ENCODE data around the gene SYNDIG1.

The SYNDIG1 gene

DNA sequence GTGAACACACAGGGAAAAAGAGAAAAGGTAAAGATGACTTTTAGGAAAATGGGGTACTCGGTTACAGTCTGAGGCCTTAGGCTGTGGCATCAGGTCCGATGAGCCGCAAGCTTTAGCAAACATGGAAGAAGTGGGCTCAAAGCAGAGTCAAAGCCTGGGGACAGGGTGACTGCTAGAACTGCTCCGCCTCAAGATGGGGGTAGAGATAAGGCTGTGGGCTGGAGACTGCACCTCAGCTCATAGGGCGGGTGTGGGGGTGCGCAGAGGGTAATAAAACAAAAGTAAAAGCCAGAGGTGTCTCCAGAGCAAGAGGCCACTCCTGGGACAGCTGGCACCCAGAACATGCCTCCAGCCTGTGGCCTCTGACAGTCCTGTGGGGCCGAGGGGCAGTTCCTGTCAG lies 21.3 kb upstream of the SYNDIG1 start:
- no peak for DNase-seq

- DNase-seq = no peak
Measured at GRCh38 chr20:24449026-24449720, 20.3 kb upstream of the SYNDIG1 start.

GRCh38 chr20:24450177-24450576 lies 19.3 kb upstream of the SYNDIG1 start:
- DNase-seq = no peak

DNA sequence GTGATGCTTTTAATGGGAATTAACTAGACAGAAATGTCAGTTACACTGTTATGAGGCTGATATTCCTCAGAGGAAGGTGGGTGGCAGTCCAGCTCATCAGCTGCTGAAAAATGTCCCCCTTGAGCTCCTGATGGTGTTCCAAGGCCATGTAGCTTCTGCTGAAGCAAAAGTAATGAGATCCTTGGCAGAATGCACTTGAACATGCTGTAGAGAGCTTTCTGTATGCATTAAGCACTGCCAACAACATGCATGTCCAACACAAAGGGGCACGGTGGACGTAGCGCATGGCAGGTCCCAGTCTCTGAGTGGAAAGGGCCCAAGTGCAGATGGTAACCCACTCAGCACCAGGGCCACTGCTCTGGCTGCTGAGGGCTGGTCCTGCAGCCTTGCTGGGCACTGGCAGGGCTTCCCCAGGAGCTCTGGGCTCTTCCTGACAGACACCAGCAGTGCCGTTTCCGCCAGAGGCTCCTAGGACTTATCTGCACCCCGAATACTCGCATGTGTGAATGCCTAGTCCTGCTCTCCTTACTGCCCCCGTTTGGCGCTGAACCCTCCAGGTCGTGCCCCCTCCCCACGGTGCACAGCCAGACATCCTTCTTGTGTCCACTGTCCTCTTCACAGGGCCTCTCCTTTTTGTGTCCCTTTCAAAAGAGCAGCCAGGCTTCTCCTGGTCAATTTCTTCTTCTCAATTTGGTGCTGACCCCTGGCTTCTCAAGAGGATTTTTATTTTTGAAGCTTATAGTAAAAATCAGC lies 18.6 kb upstream of the SYNDIG1 start:
- no peak for DNase-seq

GRCh38 chr20:24451428-24451827 lies 18.0 kb upstream of the SYNDIG1 start:
- DNase-seq = no peak

DNA sequence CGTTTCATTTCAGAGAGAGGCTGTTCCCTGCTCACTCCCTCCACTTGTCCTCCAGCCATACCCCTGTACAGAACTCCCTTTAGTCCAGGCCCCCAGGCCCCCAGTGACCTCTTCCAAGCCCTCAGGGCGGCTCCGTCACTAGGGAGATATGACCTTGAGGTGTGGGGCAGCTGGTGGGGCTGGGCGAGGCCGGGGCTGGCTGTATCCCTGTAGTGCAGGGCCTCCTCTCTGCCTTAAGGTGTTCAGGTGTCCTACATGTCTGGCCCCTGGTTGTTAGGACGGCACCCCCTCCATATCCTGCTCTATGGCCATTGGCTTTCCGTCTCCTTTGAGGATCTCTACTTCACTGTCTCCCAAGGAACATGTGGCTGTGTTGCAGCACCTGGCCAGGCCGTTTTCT lies 17.4 kb upstream of the SYNDIG1 start:
- DNase-seq = no peak

DNA sequence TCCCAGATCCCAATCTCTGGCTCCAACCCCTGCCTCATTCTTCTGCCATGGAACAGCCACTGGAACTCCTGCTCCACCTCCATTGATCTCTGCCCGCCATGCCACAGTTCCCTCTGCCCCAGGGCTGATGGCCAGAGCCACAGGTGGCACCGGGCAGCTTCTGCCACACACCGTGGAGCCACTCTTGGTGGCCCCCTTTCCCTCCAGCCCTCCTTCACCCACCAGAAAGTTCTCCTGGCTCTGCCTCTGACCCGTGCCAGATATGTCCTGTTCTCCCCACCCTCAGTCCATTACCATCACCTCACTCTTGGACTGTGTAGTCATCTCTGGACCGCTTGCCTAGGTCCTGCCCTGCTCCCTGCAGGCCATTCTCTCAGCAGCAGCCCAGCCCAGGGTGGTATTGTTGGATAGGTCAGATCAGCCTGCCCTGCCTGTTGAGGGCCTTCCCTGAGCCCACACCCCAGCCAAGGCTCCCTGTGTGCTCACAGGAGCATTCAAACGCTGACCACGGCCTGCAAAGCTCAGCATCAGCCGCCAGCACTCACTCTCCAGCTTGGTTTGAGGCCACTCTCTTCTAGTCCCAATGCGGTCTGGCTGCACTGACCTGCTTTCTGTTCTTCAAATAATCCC lies 16.8 kb upstream of the SYNDIG1 start:
- DNase-seq = no peak

GRCh38 chr20:24453869-24454268 lies 15.6 kb upstream of the SYNDIG1 start:
- DNase-seq = no peak

DNA sequence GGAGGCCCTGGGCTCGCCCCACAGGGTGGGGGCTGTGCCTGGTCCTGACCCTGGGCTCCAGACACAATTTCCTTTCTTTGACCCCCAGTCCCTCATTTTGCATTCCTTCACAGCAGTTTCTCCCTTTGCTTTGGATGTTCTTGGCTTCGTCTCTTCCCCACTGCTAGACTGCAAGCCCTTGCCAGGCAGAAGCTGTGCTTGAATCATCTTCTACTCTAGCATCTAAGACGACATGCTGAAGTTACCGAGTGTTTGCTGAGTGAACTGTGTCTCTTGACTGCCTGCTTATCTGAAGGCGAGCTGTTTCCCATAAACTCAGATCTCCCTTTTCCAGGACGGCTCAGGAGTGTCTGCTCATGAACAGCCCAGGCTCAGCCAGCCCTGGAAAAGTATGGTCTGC lies 14.3 kb upstream of the SYNDIG1 start:
- DNase-seq = no peak

GRCh38 chr20:24456398-24456781 lies 13.0 kb upstream of the SYNDIG1 start:
- no peak for DNase-seq

- peak; percentile 64 for DNase-seq
Measured at GRCh38 chr20:24458436-24458835, 11.0 kb upstream of the SYNDIG1 start.

DNA sequence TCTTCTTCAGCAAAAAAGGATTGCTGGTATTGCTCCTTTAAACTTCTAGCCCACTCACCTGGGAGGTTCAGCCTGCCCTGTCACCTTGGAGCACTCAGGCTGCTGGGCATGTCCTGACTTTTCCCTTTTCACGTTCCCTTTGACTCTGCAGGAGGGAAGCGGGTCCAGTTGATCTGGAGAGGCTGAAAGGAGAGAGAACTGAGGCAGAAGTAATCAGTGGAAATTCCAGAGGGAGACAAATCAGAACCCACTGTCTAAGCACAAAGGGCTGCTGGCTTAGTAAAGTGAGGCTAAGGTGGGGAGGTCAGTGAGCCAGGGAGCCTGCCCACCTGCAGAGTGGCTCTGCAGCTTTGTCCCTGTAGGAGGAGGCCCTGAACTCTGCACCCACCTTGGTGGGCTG lies 9.7 kb upstream of the SYNDIG1 start:
- DNase-seq = no peak

DNA sequence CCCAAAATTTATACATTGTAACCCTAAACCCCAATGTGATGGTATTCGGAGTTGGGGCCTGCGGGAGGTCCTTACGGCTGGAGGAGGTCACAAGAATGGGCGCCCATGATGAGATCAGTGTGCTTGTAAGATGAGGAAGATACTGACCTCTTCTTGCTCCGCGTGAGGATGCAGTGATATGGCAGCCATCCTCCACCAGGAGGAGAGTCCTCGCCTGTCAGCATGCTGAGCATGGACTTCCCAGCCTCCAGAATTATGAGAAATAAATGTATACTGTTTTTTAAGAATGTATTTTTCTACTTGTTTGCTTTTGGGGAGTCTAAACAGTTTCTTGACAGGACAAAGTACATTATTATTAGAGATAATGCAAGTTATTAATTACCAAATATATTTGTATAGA lies 8.7 kb upstream of the SYNDIG1 start:
- no peak for DNase-seq

GRCh38 chr20:24461848-24462247 lies 7.6 kb upstream of the SYNDIG1 start:
- DNase-seq = no peak

DNA sequence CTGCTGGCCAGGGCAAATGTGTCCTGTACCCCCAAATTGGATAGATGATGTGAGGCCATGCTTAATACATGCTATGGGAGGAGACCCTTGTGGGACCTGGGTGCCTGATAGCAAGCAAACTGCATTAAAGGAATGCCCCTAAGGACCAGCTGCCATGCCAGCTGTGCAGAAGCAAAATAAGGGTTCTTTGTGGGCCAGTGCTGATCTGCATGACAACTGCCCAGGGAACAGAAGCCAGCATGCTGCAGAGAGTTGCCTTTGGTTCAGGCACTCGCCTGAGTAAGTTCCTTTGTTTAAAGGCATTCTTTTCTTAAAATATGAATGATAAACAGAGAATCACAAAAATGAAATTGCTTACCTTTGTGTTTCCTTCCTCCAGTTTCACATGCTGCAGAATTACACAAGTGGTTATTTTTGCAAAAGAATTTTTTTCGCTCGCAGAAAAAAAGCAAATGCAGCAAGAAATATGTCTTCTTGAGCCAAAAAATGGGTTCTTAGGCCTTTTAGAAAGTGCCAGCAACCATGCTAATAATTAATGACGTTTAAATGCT lies 6.9 kb upstream of the SYNDIG1 start:
- peak; percentile 32 for DNase-seq

DNA sequence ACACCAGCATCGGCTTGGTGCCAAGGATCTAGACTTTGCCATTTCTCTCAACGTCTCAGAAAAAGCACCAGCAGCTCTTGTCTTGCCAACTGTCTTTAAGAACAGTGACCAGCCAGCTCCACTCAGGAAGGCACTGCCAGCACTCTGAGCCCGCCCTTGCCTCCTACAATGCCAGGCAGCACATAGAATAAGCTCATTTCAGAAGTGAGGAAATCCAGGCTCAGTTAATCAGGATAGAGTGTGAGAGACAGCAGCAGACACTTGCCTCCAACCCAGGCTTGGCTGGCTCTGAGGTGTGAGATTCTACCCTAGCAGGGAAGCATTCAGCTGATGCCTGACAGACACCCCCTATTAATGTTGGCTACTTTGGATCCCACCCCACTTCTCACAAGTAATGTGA lies 4.3 kb upstream of the SYNDIG1 start:
- no peak for DNase-seq

DNA sequence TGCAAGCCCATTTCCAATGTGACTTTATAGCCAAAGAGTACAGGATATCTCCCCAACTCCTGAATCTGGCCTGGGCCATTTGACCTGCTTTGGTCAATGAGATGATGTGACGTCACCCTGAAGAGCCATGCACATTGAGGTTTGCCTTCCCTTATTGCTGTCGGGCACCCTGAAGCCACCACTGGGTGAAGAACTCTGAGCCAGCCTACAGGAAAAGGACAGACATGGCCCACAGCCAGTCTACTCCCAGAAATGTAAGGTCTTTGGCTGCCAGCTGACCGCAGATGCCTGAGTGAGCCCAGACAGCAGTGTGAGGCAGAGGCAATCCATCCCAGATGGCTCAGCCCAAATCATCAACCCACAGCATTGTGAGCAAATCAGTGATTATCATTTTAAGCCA lies 3.7 kb upstream of the SYNDIG1 start:
- no peak for DNase-seq

DNA sequence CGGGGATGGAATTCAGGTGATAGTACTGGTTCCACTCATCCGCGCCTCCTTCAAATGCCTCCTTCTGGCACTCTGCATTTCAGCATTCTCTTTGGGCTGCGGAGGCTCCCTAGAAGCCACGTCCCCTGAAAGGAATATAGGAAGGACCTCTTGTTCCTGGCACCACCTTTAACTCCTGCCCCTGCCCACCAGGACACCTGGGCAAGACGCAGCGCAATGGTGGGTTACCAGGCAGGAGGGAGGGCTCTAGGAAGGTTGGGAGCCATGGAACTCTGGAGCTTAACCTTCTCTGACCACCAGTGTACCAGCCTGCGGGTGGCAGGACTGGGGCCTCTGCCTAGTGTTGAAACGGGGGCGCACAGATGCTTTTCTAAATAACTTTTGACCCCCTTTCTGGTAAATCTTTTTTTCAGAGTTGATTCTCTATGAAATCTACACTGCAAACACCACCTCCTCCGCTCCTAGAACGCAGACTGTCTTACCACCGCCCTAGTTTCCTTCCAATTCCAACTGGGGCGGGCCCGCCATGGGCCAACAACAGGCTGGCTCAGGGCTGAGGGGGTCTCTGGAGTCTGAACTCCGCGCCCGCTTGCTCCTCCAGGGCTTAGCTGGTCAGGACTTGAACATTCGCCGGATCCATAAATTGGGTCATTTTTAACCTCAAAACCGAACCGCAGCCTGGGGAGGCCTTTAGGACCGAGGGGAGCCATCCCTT lies 871 bp upstream of the SYNDIG1 start:
- DNase-seq = no peak

- no peak for DNase-seq
Measured at GRCh38 chr20:24469894-24470745, 691 bp downstream of the SYNDIG1 start.

DNA sequence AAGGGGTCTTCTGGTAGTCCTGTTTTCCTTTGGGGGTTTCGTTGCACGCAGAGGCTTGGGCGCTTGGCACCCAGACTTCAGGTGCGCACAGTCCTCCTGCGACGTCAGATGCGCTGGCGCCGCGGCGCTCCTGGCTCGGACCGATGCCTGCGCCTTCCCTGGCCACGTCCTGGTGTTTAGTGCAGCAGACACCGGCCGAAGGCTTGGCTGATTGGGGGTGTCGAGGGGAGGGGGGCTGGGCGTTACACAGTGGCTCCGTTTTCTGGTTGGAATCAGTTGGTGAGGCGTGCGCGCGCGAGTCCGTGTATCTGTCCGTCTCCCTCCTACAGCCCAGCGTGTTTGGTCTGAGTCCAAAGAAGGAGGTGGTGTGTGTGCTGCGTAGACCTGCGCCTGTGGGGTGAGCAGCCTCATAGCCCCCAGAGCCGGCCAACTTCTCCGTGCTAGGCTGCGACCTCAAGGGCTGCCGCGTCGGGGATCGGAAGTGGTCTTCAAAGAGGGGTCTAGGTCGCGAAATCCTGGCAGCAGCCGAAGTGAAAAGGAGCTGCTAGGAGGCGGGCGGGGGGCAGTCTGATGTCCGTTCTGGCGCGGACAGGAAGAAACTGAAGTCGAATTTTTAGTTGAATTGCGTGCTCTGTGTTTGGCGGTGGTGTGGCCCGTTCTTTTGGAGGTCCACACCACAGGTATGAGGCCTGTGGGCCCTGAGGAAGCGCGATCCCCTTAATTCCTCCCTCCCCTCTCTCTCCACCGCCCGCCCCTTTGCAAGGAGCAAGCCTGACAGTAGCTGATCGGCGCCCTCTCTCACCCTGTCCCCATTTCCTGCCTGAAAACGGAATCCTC lies 1.5 kb downstream of the SYNDIG1 start:
- no peak for DNase-seq

DNA sequence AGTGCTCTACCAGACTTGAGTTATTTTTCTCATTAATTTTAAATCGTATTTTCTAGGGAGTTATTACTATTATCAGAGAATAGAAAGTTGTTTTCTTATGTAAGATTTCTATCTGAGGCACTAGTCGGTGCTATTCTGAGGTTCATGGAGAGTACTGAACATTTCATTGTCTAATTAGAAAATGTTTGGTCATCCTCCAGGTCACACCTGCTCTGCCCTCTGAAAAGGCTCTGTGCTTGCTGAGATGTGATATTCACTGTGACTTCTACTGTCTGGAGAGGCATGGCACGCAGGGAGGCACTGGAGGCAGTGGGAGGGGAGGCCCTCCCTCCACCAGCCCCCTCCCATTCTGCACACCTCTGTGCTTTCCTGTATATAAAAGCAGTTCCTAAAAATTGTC lies 3.0 kb downstream of the SYNDIG1 start:
- no peak for DNase-seq

Measured in NCI-H1694 treated with DMSO at 0.1 percent for 48 hours (cell line).